SK-MEL-5 (cell line): Measurements from ENCODE around the gene OR56A1. TPM values are rescaled to one million over a fixed set of nuclear protein-coding genes. Genes with fewer than 3 reads are reported as not detected.

Source experiments
- DNase-seq: peaks from one replicate; pipeline ENCODE4 v3.0.0-alpha.2; 2016; ENCODE audit warnings: low read depth, low spot score
- in situ Hi-C: cut with HindIII; loops from 2 replicates; pipeline ENCODE4 v1.10.0; 2016; ENCODE audit warnings: low sequenced_read_pairs, high pct_unique_total_duplicates, low pct_unique_long_range_greater_than_20kb
- small RNA-seq, 2 experiments: library from RNA; depleted of rRNA; stranded (forward); fragments of <200 nt; gene quantifications; one replicate each; pipeline ENCODE3, GENCODE V24; 2014
- total RNA-seq: library from RNA; depleted of rRNA; stranded (reverse); fragments of >200 nt; shearing (Covaris generic); gene quantifications from 2 replicates; pipeline ENCODE4 v1.2.3, GENCODE V29; 2014; rRNA removed

Gene OR56A1
- total RNA-seq, 1 experiment from 2014 or later, result not detected

DNA sequence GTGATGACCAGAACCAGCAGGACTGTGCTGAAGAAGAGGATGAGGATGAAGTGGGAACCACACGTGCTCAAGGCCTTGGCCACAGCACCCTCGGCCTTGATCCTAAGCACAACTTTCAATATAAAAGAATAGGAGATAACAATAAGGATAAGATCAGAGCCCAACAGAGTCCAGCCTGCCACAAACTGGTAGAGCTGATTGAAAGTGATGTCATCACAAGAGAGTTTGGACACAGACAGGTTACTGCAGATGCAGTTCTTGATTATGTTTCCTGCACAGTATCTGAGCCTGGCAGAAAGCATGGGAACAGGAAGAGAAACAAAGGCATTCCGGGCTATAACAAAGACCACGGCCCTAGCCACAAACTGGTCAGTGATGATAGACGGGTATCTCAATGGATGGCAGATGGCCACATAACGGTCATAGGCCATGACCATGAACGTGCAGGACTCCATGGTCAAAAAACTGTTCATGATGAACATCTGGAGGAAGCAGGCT, 28.3 kb downstream of the OR56A1 start:
- in situ Hi-C loops, result no loop called here
- no peak for DNase-seq

DNA sequence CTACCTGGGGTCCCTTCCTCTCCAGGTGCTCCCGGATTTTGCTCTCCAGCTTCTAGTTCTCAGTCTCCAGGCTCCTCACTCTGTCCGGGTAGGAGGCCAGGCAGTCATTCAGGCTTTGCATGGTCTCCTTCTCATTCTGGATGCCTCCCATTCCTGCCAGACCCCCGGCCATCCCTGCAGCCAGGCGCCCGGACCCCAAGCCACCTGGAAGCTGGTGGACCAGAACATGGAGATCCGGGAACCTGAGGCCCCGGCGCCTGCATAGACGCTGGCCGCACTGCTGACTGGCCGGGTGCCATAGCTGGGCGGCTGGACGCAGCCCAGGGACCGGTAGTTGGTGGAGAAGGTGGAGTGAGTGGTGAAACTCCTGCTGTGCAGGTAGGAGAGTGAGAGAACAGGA, 35.8 kb downstream of the OR56A1 start:
- in situ Hi-C loops, result no loop called here
- no peak for DNase-seq

DNA sequence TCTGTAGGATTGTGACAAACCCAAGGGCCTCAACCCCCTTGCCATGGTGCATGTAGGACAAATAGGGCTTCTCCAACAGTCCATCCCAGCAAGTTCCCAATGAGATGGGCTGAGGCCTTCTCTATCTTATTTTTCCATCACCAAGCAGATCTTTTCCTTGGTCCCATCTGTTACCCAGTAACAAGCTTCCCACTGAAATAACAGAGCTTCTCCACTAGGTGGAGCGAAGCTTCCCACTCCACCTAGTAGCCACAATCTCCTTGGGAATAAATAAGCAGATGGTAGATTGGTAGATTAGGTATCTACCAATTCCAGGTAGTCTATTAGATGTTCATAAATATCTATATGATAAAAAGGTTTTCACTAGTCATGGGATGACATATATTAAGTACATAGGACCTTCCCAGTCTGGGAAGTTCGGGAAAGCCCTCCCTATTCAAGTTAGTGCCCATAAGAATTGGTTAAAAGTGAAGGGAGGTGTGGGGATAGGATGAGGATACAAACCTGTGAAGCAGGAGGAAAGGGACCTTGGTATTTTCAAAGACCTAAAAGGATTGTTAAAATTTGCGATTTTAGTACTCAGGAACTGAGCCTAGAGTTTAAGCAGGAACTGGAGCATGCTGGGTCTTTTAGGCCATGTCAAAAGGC, 37.8 kb downstream of the OR56A1 start:
- DNase-seq, result peak; percentile 61
- in situ Hi-C loops, result no loop called here

DNA sequence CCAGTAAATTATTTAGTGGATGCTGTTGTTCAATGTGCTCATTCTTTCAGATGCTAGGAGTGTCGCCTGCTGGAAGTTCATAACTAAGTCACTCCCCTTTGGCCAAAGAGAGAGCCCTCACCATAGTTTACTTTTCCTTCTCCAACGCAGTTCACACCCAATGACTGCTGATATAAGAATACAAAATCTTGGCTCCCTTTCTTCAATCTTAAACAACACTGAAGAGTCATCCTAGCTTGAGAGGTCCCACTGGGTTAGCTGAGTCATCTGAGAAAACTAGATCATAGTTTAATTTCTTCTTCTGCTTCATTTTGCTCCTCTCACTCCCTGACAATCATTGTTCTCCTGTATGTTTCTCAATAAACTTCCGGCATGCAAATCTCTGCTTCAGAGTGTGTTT, 38.4 kb downstream of the OR56A1 start:
- DNase-seq, result no peak
- in situ Hi-C loops, result no loop called here

DNA sequence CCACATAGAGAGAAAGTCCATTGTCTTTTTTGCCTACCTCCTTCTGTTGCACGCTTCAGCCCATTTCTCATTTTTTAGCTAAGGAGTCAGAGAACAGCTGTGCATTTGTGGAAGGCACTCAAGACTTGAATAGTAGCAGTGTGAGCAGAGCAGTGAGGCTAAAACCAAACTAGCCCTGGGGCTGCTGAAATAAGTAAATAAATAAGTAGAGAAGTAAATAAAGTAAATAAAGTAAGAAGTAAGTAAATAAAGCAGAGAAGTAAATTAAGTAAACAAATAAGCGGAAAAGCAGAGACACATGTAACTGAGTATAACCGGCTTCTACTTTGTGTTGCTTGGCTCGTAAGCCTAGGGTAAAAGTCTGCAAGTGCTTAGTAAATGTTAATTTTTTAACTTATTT, 41.4 kb downstream of the OR56A1 start:
- no peak for DNase-seq
- in situ Hi-C loops, result no loop called here

DNA sequence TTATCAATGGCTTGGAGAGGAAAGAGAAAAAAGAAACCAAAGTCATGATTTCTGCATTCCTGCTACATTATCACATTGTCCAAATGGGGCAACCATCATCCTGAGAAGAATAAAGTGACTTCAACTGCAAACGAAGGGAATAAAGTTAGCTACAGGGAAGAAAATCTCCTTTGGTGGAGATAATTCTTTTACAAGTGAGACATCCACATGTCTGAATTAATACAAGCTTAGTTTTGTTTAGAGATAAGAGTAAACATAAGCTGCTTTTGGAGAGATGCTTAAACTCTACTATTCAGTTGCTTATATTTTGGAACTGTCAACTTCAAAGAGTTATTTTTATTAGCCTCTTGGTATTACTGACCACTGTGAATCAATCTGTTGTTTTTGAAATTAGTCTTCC, 43.7 kb downstream of the OR56A1 start, which contains the start of gene OR52L1:
OR52L1 (minus strand) TSS at position 101 of the 400 bp plus-strand sequence; CDS start at position 46, 55 bp downstream.
- in situ Hi-C loops, result no loop called here
- no peak for DNase-seq

DNA sequence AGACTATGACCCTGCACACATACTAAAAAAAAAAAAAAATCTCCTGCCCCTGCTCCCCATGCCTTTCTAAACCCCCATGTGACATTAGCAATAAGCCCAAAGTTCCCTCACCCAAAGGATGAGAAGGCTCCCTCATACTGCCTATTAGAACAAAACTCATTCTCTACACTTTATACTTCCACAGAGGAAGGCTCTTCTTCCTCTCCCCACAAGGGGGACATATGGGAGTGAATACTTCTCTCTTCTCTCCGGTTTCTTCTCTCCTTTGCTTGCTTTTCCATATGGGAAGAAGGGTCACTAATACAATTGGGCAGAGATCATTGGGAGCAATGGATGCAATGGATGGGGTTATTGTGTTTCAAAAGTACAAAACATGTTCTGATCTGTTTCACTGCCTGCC, 47.1 kb downstream of the OR56A1 start:
- DNase-seq, result peak; percentile 6

DNA sequence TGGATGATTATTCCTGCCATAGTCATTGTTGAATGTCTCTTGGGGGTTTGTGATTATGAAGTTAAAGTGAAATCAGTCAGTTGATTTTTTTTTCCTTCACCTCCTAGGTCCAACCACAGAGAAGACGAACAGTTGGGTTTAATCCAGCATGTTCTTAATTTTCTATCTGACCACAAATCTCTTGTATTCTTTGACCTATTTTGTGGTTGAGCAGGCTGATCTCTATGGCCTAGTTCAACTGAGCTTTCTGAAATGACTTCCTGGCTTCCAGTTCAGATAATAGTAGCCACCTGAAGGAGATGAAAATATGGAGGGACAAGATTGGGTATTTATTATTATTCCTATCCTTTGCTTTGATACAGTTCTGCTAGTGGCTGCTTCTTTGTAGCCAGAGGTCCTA, 57.0 kb downstream of the OR56A1 start:
- in situ Hi-C loops, result no loop called here

More for the DNA sequence above, 47.1 kb downstream of the OR56A1 start:
- in situ Hi-C loops, result no loop called here

More for the DNA sequence above, 57.0 kb downstream of the OR56A1 start:
- DNase-seq, result no peak

Small RNA genes within 50 kb of the gene (small RNA-seq; reads per million reads assigned to genes)
- gene RNA5SP329, result 0.02 to 0.38 reads per million in 2 experiments

Other genes starting within 250 kb of the OR56A1 start
- gene OR52N5, start 247.4 kb downstream of the OR56A1 start, total RNA-seq, result not detected in 2 replicates
- gene OR52N1, start 239.5 kb downstream of the OR56A1 start, total RNA-seq, result not detected in 2 replicates
- not detected in 2 replicates for gene OR52N2, start 221.8 kb downstream of the OR56A1 start, total RNA-seq
- gene OR52E6, start 188.9 kb downstream of the OR56A1 start, total RNA-seq, result not detected in 2 replicates
- gene OR52E8, start 173.1 kb downstream of the OR56A1 start, total RNA-seq, result not detected in 2 replicates
- gene OR52E4, start 150.1 kb downstream of the OR56A1 start, total RNA-seq, result not detected in 2 replicates
- not detected in 2 replicates for gene OR52E5, start 137.6 kb downstream of the OR56A1 start, total RNA-seq
- not detected in 2 replicates for gene OR56A3, start 88.5 kb downstream of the OR56A1 start, total RNA-seq
- gene OR56A5, start 62.3 kb downstream of the OR56A1 start, total RNA-seq, result not detected in 2 replicates
- not detected in 2 replicates for gene OR52L1, start 43.8 kb downstream of the OR56A1 start, total RNA-seq
- gene OR56A4, start 23.8 kb downstream of the OR56A1 start, total RNA-seq, result not detected in 2 replicates
- gene OR56B4, start 76.9 kb upstream of the OR56A1 start, total RNA-seq, result not detected in 2 replicates
- gene OR52B2, start 139.6 kb upstream of the OR56A1 start, total RNA-seq, result not detected in 2 replicates
- gene OR52W1, start 168.5 kb upstream of the OR56A1 start, total RNA-seq, result not detected in 2 replicates
- gene C11orf42, start 174.8 kb upstream of the OR56A1 start, total RNA-seq, result not detected in 2 replicates
- 13.5 and 16.8 TPM in 2 replicates for gene FHIP1B, start 203.9 kb upstream of the OR56A1 start, total RNA-seq
- gene CNGA4, start 208.3 kb upstream of the OR56A1 start, total RNA-seq, result not detected in 2 replicates
- gene CCKBR, start 229.1 kb upstream of the OR56A1 start, total RNA-seq, result not detected in 2 replicates